Astrocyte of the spinal cord (primary cell): ENCODE measurements around the gene BAX.
"Not testable (repeated sequence)": the region's sequence is repeated elsewhere in the genome, so short reads cannot be mapped to it uniquely, and the experiment has no call there.

Experiments
- DNase-seq: peaks from one replicate; pipeline ENCODE4 v3.0.0; 2011; ENCODE audit warnings: low read depth, low spot score
- H3K4me3 ChIP-seq: 2 replicates; pipeline ENCODE4 v1.5.1; 2011; ENCODE audit warnings: low read depth, mild to moderate bottlenecking, low read length, moderate library complexity
- in situ Hi-C: cut with HindIII; loops from 2 replicates; pipeline ENCODE4 v1.10.0; 2017; ENCODE audit warnings: low sequenced_read_pairs
- TF ChIP-seq, protein P1 (sequence below): IDR thresholded peaks from 2 replicates; pipeline ENCODE4 v1.5.1; 2012; ENCODE audit warnings: low read depth, mild to moderate bottlenecking, low read length, inconsistent platforms

Gene BAX

DNA sequence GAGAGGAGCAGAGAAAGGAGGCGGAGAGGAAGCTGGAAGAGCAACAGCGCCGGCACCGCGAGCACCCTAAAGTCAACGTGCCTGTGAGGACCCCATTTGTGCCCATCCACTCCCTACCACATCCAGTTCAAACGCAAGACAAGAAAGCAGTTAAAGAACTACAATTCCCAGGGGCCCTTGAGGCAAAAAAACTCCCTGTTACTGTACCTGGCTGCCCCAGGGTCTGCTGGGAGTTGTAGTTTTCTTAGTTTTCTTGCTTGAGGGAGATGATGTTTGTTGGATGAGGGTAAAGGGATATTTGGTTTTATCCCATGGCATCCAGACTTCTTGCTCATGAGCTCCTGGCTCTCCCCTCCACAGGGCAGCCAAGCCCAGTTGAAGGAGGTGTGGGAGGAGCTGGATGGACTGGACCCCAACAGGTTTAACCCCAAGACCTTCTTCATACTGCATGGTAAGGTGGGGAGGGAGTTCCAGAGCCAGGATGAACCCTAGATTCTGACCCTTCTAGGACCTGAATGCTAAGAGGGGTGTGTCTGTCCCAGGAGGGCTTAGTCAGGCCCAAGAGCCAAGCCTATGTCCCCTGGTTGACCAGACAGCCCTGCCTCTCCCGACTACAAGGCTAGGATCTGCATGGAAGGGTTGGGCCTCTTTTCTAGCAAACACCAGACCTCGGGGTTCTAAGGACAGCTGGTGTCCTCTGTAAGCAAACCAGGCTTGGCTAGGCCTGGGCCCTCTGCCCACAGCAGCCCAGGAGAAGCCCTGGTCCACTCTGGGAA lies 41.4 kb upstream of the BAX start:
- in situ Hi-C loops, result no loop called here
- no peak overlapping the region for H3K4me3 ChIP-seq
- TF ChIP-seq, protein P1, sequence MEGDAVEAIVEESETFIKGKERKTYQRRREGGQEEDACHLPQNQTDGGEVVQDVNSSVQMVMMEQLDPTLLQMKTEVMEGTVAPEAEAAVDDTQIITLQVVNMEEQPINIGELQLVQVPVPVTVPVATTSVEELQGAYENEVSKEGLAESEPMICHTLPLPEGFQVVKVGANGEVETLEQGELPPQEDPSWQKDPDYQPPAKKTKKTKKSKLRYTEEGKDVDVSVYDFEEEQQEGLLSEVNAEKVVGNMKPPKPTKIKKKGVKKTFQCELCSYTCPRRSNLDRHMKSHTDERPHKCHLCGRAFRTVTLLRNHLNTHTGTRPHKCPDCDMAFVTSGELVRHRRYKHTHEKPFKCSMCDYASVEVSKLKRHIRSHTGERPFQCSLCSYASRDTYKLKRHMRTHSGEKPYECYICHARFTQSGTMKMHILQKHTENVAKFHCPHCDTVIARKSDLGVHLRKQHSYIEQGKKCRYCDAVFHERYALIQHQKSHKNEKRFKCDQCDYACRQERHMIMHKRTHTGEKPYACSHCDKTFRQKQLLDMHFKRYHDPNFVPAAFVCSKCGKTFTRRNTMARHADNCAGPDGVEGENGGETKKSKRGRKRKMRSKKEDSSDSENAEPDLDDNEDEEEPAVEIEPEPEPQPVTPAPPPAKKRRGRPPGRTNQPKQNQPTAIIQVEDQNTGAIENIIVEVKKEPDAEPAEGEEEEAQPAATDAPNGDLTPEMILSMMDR, result no peak
- DNase-seq, result no peak

DNA sequence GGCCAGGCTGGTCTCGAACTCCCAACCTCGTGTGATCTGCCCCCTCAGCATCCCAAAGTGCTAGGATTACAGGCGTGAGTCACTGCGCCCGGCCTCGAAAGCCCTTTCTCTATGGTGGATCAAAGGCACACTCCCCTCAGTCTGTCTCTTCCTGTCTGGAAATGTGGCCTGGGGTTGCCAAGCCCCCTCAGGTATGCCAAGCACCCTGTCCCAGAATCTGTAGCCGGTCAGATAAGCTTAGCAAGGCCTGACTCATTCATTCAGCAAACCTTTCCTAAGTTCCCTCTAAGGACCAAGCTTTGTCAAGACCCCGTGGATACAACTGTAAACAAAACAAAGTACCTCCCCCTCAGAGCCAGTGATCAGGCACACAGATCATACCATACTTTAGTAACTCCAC lies 40.5 kb upstream of the BAX start:
- TF ChIP-seq, protein P1, result no peak
- no peak overlapping the region for H3K4me3 ChIP-seq
- in situ Hi-C loops, result no loop called here
- DNase-seq, result no peak

DNA sequence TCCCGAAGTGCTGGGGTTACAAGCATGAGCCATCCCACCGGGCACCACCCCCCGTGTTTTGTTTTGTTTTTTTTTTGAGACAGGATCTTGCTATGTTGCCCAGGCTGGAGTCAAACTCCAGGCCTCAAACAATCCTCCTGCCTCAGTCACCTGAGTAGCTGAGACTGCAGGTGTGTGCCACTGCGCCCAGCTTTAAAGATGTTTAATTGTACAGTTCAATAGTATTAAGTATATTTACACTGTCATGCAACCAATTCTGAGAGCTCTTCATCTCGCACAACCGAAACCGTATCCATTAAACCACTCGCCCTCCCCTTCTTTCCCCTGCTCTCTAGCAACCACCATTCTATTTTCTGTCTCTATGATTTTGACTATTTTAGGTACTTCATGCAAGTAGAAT lies 38.9 kb upstream of the BAX start:
- in situ Hi-C loops, result no loop called here
- H3K4me3 ChIP-seq, result no peak overlapping the region
- TF ChIP-seq, protein P1, result no peak
- no peak for DNase-seq

DNA sequence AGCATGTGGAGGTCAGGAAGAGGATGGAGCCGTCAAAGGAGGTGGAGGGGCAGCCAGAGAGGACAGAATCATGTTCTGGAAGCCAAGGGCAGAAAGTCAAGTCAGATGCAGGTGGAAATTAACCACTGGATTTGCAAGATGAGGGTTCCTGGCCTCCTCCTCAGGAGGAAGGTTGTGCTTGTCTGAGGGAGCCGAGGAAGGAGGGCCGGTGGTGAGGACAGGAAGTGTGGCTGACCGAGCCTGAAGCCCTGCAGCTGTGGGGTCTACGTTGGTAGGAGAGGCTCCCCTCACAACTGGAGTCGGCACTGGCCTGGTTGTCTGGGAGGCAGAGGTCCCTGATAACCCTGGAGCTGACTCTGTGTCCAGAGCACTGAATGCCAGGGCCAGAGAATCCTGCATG lies 36.6 kb upstream of the BAX start:
- no peak overlapping the region for H3K4me3 ChIP-seq
- TF ChIP-seq, protein P1, result no peak
- no peak for DNase-seq
- in situ Hi-C loops, result no loop called here

DNA sequence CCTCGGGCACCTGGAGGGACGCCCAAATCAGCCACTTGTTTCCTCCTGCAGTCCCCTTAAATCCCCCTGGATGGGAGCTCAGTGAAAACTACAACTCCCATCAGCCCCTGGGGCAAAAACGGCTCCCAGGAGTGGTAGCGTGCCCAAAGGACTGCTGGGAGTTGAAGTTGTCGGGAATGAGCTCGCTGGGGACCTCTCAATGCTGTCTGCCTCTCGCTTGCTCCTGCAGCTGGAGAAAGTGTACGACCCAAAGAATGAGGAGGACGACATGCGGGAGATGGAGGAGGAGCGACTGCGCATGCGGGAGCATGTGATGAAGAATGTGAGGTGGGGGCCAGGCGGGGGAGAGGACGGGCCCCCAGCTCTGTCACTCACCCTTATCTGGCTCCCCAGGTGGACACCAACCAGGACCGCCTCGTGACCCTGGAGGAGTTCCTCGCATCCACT lies 35.9 kb upstream of the BAX start:
- in situ Hi-C loops, result no loop called here
- DNase-seq, result no peak
- H3K4me3 ChIP-seq, result no peak overlapping the region
- TF ChIP-seq, protein P1, result no peak

DNA sequence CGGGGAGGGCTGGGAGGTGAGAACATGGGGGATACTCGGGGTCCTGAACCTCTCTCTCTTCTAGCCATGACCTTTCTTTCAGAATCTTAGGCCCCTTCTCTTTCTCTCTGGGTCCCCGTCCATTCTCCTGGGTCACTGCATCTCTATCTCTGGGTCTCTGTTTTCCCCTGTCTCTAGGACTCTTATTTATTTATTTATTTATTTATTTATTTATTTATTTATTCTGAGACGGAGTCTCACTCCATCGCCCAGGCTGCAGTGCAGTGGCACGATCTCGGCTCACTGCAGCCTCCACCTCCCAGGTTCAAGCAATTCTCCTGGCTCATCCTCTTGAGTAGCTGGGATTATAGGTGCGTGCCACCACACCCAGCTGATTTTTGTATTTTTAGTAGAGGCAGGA lies 35.4 kb upstream of the BAX start:
- DNase-seq, H3K4me3 ChIP-seq, in situ Hi-C loops: not testable (repeated sequence)

DNA sequence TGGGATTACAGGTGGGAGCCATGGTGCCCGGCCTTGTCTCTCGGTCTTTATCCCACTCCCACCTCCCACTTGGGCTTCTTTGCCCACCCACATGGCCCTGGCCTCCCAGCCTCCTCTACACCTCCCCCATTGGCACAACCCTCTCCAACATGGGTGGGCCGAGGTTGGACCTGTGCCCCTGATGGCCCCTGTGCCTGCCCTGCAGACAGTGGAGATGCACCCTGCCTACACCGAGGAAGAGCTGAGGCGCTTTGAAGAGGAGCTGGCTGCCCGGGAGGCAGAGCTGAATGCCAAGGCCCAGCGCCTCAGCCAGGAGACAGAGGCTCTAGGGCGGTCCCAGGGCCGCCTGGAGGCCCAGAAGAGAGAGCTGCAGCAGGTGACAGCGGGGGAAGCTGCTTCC lies 33.7 kb upstream of the BAX start:
- in situ Hi-C loops, result no loop called here

More for the DNA sequence above, 33.7 kb upstream of the BAX start:
- TF ChIP-seq, protein P1, result no peak
- no peak overlapping the region for H3K4me3 ChIP-seq
- DNase-seq, result no peak
